Left ventricle myocardium inferior (tissue), 1 donor: ENCODE measurements around the gene CACUL1. TPM values are rescaled to one million over a fixed set of nuclear protein-coding genes. Genes with fewer than 3 reads are reported as not detected.

ENCODE experiments used
- DNase-seq: peaks from one replicate; pipeline ENCODE4 v3.0.0-alpha.2; 2020
- H3K27ac ChIP-seq: fragments of 200-600 bp; replicated peaks from 2 replicates; pipeline ENCODE4 v1.8.0; 2021
- H3K27me3 ChIP-seq: fragments of 200-600 bp; 2 replicates; pipeline ENCODE4 v1.8.0; 2021; ENCODE audit warnings: low read depth
- H3K36me3 ChIP-seq: fragments of 200-600 bp; 2 replicates; pipeline ENCODE4 v1.8.0; 2021
- H3K4me1 ChIP-seq: fragments of 200-600 bp; 2 replicates; pipeline ENCODE4 v1.8.0; 2021
- H3K4me3 ChIP-seq: fragments of 200-600 bp; 2 replicates; pipeline ENCODE4 v1.8.0; 2021; ENCODE audit warnings: mild to moderate bottlenecking, moderate library complexity
- H3K9me3 ChIP-seq: fragments of 200-600 bp; replicated peaks from 2 replicates; pipeline ENCODE4 v1.8.0; 2021
- intact Hi-C: fragments of 100-400 bp; cut with micrococcal nuclease; formaldehyde crosslinking; loops from one replicate; pipeline ENCODE4 v1.11.0; 2022
- total RNA-seq: library from RNA; stranded (reverse); fragmentation: NEBNext Ultra II Directional; extraction: Animal tissue kit (Norgen Biotek cat#: 25700); gene quantifications from one replicate; pipeline ENCODE4 v1.2.1, GENCODE V29; 2021
- TF ChIP-seq, protein P1 (sequence below): fragments of 200-600 bp; IDR thresholded peaks from 2 replicates; pipeline ENCODE4 v1.8.0; 2021; ENCODE audit warnings: antibody characterized with exemption, mild to moderate bottlenecking, borderline replicate concordance
- donor health status: DM: no; HTN: yes; CAD: no; lungs with severe emphysema.

CACUL1 gene
- total RNA-seq, 1 donor from 2014 or later, result 27.4 TPM

DNA sequence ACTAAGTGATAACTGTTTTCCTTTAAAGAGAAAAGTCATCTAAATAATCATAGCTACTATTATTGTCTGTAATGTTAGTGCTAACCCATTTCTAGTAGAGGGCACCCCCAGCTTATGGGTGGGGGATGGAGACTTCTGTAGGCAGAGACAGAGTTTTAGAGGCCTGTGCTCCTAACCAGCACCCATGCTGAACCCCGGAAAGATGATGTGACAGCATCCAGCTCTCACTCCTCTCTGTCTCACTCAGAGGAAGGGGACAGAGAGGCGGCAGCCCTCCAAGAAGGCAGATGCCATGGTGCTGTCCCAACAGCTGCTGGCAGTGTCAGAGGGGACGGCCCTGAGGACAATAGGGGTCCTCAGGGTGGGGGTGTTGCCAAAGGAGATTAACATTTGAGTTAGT, 84.9 kb downstream of the CACUL1 start:
- peaks cover 46% of the 10 kb centered on the region for H3K4me1 ChIP-seq
- no peak for DNase-seq
- H3K27ac ChIP-seq, result no peak overlapping the region
- H3K9me3 ChIP-seq, result no peaks in the 10 kb centered on the region
- H3K4me3 ChIP-seq, result no peak overlapping the region
- peaks cover 10% of the 10 kb centered on the region for H3K36me3 ChIP-seq
- TF ChIP-seq, protein P1, sequence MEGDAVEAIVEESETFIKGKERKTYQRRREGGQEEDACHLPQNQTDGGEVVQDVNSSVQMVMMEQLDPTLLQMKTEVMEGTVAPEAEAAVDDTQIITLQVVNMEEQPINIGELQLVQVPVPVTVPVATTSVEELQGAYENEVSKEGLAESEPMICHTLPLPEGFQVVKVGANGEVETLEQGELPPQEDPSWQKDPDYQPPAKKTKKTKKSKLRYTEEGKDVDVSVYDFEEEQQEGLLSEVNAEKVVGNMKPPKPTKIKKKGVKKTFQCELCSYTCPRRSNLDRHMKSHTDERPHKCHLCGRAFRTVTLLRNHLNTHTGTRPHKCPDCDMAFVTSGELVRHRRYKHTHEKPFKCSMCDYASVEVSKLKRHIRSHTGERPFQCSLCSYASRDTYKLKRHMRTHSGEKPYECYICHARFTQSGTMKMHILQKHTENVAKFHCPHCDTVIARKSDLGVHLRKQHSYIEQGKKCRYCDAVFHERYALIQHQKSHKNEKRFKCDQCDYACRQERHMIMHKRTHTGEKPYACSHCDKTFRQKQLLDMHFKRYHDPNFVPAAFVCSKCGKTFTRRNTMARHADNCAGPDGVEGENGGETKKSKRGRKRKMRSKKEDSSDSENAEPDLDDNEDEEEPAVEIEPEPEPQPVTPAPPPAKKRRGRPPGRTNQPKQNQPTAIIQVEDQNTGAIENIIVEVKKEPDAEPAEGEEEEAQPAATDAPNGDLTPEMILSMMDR, result no peak
- H3K27me3 ChIP-seq, result no peaks in the 10 kb centered on the region
- intact Hi-C loops, result no loop called here

DNA sequence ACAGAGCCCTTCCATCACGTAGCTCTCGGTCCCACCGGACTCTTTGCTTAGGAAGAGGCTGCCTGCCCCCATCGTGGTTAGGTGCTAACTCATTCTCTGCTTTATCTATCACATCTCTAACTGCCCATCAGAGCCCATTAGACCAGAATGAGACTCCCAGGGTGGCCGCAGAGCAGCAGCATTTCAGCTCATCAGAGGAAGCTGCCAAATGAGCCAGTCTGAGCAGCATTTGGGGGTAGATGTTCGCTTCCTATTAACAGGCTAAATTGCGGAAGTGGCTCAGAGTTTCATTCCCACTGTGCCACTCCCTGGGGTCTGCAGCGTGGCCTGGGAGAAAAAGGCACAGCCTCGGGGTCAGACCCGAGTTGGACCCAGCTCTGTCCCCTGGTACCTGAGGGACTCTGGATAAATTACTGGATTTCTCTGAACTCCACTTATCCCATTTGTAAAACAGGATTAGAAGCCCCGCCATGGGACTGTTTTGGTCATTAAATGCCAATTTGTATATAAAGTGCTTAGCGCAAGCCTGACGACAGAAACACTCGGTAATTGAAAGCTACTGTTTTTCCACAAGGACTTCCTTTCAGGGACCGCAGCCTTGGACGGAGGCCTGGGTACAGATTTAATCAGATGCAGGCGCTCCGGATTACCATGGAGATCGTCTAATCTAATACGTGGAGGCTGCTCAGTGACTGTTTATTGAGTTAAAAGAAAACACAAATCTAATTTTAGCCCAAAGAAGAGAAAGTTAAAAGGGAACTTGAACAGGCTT, 85.6 kb downstream of the CACUL1 start:
- Histone ChIP-seq H3K27me3 (peaks cover 6% of the 10 kb centered on the region), H3K9me3 (no peaks in the 10 kb centered on the region), H3K27ac (no peak overlapping the region), H3K4me3 (no peak overlapping the region), H3K36me3 (peaks cover 6% of the 10 kb centered on the region), H3K4me1 (peaks cover 46% of the 10 kb centered on the region)
- TF ChIP-seq, protein P1, result no peak
- DNase-seq, result no peak
- intact Hi-C loops, result no loop called here

DNA sequence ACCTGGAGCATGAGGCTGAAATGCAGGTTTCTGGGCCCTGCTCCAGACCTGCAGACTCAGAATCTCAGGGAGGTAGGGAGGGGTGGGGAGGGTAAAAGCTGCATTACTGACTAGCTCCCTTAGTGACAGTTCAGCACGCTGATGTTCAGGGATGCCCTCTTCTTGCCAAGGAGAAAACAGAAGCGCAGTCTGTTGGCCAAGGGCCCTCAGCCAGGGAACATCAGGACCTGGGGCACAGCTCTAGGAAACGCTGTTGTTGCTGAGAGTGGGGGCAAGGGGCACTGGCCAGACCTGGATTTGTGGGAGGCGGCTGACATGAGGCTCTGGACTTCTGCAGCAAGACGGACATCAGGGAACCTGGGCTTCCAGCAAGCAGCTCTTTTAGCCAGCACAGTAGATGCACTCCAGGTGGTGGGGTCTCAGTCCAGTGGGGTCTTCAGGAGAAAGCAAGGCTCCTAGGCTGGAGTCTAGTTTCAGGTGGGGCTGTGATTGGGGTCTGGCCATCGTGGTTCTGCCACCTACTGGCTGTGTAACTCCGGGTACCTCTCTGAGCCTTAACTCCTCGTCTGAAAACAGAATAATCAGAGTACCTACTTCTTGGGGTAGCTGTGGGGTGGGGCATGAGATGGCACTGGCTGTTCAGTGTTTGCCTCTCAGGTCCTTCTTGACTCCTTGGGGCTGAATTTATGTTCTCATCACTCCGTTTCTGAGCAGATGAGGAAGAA, 86.4 kb downstream of the CACUL1 start:
- no peak overlapping the region for H3K4me3 ChIP-seq
- H3K27ac ChIP-seq, result no peak overlapping the region
- DNase-seq, result no peak
- TF ChIP-seq, protein P1, result no peak
- intact Hi-C loops, result no loop called here
- no peaks in the 10 kb centered on the region for H3K36me3 ChIP-seq
- H3K9me3 ChIP-seq, result no peaks in the 10 kb centered on the region
- peaks cover 14% of the 10 kb centered on the region for H3K27me3 ChIP-seq
- peaks cover 46% of the 10 kb centered on the region for H3K4me1 ChIP-seq

DNA sequence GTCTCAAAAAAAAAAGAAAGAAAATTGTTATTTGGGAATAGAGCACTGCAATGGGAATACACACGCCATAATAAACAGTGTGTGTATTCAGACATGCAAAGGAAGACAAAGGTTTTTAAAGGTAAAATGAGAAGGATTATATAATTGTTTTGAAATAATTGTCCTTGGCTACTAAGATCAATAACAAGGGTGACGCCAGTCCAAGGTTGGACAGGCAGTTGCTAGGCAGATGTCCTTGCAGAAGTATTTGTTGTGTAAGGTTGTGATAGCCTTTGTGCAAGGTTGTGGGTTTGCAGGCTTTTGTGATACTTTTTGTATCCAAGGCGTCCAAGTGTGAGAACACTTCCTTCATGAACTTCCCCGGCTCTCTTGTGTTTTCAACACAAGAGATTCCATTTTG, 87.0 kb downstream of the CACUL1 start:
- DNase-seq, result no peak
- Histone ChIP-seq H3K4me3 (no peak overlapping the region), H3K27ac (no peak overlapping the region), H3K36me3 (no peaks in the 10 kb centered on the region), H3K9me3 (no peaks in the 10 kb centered on the region), H3K27me3 (peaks cover 21% of the 10 kb centered on the region), H3K4me1 (peaks cover 39% of the 10 kb centered on the region)
- TF ChIP-seq, protein P1, result no peak
- intact Hi-C loops, result no loop called here

DNA sequence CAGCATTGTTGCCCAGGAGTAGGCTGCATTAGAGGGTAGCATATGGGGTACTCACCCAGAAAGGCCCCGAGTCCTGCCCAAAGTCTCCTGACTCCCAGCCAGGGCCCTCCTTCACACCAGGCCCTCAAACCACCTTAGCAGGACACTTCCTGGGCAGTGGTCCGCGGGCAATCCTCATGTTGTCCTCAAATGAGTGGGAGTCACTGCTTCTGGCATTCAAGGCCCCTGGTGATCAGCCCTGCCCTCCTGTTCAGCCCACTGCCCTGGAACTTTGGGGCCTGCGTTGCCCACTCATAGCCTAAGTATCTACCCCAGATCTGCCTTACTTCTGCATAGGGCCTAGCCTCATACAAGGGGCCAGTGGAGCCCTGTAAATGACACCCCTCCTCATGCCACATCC, 88.4 kb downstream of the CACUL1 start:
- H3K27ac ChIP-seq, result no peak overlapping the region

More for the DNA sequence above, 88.4 kb downstream of the CACUL1 start:
- Histone ChIP-seq H3K27me3 (peaks cover 29% of the 10 kb centered on the region), H3K36me3 (no peaks in the 10 kb centered on the region), H3K4me3 (no peak overlapping the region), H3K4me1 (peaks cover 25% of the 10 kb centered on the region), H3K9me3 (peaks cover 7% of the 10 kb centered on the region)
- no peak for DNase-seq
- intact Hi-C loops, result no loop called here
- TF ChIP-seq, protein P1, result no peak
